HG03060 (cell line): ENCODE results near the gene UBQLN1.
"Not testable (repeated sequence)": the region's sequence is repeated elsewhere in the genome, so short reads cannot be mapped to it uniquely, and the experiment has no call there.

Experiments used
- ATAC-seq: cut with Tn5 transposase; IDR thresholded peaks from one replicate; pipeline ENCODE4 v1.9.1; 2021; ENCODE audit warnings: low read depth, moderate number of reproducible peaks; ENCODE audit not compliant: unreplicated experiment

UBQLN1 gene

GRCh38 chr9:83707768-83708514 lies at the start of gene UBQLN1:
UBQLN1 (minus strand) TSS chr9:83707958; CDS start chr9:83707679, 279 bp downstream.
- peak; percentile 53 for ATAC-seq

GRCh38 chr9:83754383-83754977 lies 46.7 kb upstream of the UBQLN1 start:
- ATAC-seq, result peak; percentile 49

GRCh38 chr9:83749706-83750105 lies 41.9 kb upstream of the UBQLN1 start:
- no peak for ATAC-seq

GRCh38 chr9:83744206-83744605 lies 36.4 kb upstream of the UBQLN1 start:
- no peak for ATAC-seq

GRCh38 chr9:83733739-83734138 lies 26.0 kb upstream of the UBQLN1 start:
- ATAC-seq, result no peak

- ATAC-seq, result not testable (repeated sequence)
Observed at GRCh38 chr9:83728591-83729368, 21.0 kb upstream of the UBQLN1 start.

GRCh38 chr9:83724436-83724835 lies 16.7 kb upstream of the UBQLN1 start:
- ATAC-seq, result no peak

- ATAC-seq, result no peak
Observed at GRCh38 chr9:83722726-83723495, 15.2 kb upstream of the UBQLN1 start.

- ATAC-seq, result no peak
Observed at GRCh38 chr9:83721509-83721908, 13.8 kb upstream of the UBQLN1 start.

- ATAC-seq, result no peak
Observed at GRCh38 chr9:83715794-83716193, 8.0 kb upstream of the UBQLN1 start.

GRCh38 chr9:83715221-83715620 lies 7.5 kb upstream of the UBQLN1 start:
- ATAC-seq, result no peak

- no peak for ATAC-seq
Observed at GRCh38 chr9:83714329-83714728, 6.6 kb upstream of the UBQLN1 start.

GRCh38 chr9:83708515-83709158 lies 879 bp upstream of the UBQLN1 start:
- peak; percentile 46 for ATAC-seq

GRCh38 chr9:83707518-83707767 lies 315 bp downstream of the UBQLN1 start:
- ATAC-seq, result peak; percentile 23

- peak; percentile 3 for ATAC-seq
Observed at GRCh38 chr9:83706676-83707517, 861 bp downstream of the UBQLN1 start.

- not testable (repeated sequence) for ATAC-seq
Observed at GRCh38 chr9:83705219-83705651, 2.5 kb downstream of the UBQLN1 start.

- no peak for ATAC-seq
Observed at GRCh38 chr9:83701769-83702168, 6.0 kb downstream of the UBQLN1 start.

GRCh38 chr9:83701286-83701685 lies 6.5 kb downstream of the UBQLN1 start:
- no peak for ATAC-seq

GRCh38 chr9:83699615-83700014 lies 8.1 kb downstream of the UBQLN1 start:
- no peak for ATAC-seq
